SU-DHL-6 (cell line): ENCODE measurements around the gene RADIL.

Source experiments
- CTCF ChIP-seq: fragments of 200-600 bp; sonication (generic); IDR thresholded peaks from one replicate; pipeline ENCODE4 v1.5.1; 2017; ENCODE audit warnings: antibody characterized with exemption, mild to moderate bottlenecking, low read length, moderate library complexity; ENCODE audit not compliant: insufficient read depth, poor library complexity, severe bottlenecking
- EZH2phosphoT487 ChIP-seq: fragments of 200-600 bp; sonication (generic), shearing (Covaris generic); conservative IDR thresholded peaks from 2 replicates; pipeline ENCODE4 v1.6.1; 2018; ENCODE audit warnings: mild to moderate bottlenecking, antibody characterized with exemption, low read length, moderate library complexity, mixed read lengths

GRCh38 chr7:4805984-4806300 lies 77.6 kb downstream of the RADIL start:
- TF ChIP-seq EZH2phosphoT487 (no peak), CTCF (no peak)
